Measurements from ENCODE around the gene ABHD16A. TPM values are rescaled to one million over a fixed set of nuclear protein-coding genes. Genes with fewer than 3 reads are reported as not detected.
A peak's percentile ranks its signal among the peaks of the same experiment; 100 is the strongest.

The ABHD16A gene
- total and polyA plus RNA-seq, 2 of the 13 experiments (the other 11 are each of a cell fraction or from before 2014, with no cell fraction given): 43.5 to 45.4 TPM

DNA sequence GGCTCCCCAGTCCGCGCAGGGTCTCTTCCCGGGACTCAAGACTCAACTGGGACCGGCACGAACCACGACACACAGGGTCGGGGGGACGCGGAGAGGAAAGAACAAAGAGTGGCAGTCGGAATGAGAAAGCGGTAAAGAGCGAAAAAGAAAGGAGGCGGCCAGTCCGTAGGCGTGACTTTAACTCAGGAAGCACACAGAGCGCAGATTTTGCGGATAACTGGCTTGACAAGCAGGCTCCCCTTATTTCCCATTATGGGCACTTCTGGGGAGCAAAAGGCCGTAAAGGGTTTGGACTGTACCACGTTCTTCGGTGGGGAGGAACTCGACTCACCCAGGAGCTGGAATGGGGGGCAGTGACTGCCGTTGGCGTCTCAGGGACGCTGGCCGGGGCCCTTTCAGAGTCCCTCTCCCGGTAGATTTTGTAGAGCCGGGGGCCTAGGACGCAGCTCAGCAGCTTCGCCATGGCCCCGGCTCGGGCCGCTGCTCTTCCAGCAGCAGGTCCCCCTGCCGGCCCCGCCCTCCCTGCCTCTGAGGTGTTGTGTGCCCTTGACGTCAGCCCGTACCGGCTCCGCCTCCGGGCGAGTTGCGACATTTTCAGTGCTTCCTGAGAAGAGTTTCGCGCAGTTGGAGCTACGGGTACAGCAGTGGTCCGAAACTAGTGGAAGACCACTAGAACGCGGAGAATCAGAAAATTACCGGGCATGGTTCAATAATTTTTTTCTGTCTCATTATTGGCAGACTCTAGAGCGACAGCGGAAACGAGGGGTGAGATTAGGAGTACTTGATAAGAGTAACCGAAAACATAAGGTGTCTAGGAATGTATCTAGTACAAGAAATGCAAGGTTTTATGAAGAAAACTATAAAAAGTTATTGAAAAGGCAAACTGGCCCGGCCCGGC, at the start of gene ABHD16A (continued):
- TF ChIP-seq, protein P1, sequence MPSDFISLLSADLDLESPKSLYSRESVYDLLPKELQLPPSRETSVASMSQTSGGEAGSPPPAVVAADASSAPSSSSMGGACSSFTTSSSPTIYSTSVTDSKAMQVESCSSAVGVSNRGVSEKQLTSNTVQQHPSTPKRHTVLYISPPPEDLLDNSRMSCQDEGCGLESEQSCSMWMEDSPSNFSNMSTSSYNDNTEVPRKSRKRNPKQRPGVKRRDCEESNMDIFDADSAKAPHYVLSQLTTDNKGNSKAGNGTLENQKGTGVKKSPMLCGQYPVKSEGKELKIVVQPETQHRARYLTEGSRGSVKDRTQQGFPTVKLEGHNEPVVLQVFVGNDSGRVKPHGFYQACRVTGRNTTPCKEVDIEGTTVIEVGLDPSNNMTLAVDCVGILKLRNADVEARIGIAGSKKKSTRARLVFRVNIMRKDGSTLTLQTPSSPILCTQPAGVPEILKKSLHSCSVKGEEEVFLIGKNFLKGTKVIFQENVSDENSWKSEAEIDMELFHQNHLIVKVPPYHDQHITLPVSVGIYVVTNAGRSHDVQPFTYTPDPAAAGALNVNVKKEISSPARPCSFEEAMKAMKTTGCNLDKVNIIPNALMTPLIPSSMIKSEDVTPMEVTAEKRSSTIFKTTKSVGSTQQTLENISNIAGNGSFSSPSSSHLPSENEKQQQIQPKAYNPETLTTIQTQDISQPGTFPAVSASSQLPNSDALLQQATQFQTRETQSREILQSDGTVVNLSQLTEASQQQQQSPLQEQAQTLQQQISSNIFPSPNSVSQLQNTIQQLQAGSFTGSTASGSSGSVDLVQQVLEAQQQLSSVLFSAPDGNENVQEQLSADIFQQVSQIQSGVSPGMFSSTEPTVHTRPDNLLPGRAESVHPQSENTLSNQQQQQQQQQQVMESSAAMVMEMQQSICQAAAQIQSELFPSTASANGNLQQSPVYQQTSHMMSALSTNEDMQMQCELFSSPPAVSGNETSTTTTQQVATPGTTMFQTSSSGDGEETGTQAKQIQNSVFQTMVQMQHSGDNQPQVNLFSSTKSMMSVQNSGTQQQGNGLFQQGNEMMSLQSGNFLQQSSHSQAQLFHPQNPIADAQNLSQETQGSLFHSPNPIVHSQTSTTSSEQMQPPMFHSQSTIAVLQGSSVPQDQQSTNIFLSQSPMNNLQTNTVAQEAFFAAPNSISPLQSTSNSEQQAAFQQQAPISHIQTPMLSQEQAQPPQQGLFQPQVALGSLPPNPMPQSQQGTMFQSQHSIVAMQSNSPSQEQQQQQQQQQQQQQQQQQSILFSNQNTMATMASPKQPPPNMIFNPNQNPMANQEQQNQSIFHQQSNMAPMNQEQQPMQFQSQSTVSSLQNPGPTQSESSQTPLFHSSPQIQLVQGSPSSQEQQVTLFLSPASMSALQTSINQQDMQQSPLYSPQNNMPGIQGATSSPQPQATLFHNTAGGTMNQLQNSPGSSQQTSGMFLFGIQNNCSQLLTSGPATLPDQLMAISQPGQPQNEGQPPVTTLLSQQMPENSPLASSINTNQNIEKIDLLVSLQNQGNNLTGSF (CRISPR knock-in tag; IDR thresholded peaks at IDR 0.05): no peak
- TF ChIP-seq ZNF484 (CRISPR knock-in tag; IDR thresholded peaks at IDR 0.05; ENCODE audit: borderline replicate concordance, low read depth) (no peak; the same call in 1 of the 2 replicates), ZNF335 (CRISPR knock-in tag; IDR thresholded peaks at IDR 0.05) (peak; percentile 96), GATAD1 (CRISPR knock-in tag; IDR thresholded peaks at IDR 0.05) (peak; percentile 89), NFKB2 (CRISPR knock-in tag; IDR thresholded peaks at IDR 0.05; ENCODE audit: borderline replicate concordance) (peak; percentile 60; the same call in 1 of the 2 replicates), DR1 (CRISPR knock-in tag; IDR thresholded peaks at IDR 0.05) (no peak; the same call in 1 of the 2 replicates), CEBPG (CRISPR knock-in tag; IDR thresholded peaks at IDR 0.05) (peak; percentile 100), TARDBP (CRISPR knock-in tag; IDR thresholded peaks at IDR 0.05) (peak; percentile 99), SMARCE1 (IDR thresholded peaks at IDR 0.05; ENCODE audit: borderline replicate concordance) (no peak), MEIS2 (CRISPR knock-in tag; IDR thresholded peaks at IDR 0.05) (peak; percentile 72; the same call in 1 of the 2 replicates), RFX3 (CRISPR knock-in tag; IDR thresholded peaks at IDR 0.05) (no peak)
- TF ChIP-seq, protein P2, sequence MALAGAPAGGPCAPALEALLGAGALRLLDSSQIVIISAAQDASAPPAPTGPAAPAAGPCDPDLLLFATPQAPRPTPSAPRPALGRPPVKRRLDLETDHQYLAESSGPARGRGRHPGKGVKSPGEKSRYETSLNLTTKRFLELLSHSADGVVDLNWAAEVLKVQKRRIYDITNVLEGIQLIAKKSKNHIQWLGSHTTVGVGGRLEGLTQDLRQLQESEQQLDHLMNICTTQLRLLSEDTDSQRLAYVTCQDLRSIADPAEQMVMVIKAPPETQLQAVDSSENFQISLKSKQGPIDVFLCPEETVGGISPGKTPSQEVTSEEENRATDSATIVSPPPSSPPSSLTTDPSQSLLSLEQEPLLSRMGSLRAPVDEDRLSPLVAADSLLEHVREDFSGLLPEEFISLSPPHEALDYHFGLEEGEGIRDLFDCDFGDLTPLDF (CRISPR knock-in tag; IDR thresholded peaks at IDR 0.05): peak; percentile 19; the same call in 1 of the 2 replicates
- TF ChIP-seq, protein P3, sequence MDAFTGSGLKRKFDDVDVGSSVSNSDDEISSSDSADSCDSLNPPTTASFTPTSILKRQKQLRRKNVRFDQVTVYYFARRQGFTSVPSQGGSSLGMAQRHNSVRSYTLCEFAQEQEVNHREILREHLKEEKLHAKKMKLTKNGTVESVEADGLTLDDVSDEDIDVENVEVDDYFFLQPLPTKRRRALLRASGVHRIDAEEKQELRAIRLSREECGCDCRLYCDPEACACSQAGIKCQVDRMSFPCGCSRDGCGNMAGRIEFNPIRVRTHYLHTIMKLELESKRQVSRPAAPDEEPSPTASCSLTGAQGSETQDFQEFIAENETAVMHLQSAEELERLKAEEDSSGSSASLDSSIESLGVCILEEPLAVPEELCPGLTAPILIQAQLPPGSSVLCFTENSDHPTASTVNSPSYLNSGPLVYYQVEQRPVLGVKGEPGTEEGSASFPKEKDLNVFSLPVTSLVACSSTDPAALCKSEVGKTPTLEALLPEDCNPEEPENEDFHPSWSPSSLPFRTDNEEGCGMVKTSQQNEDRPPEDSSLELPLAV (CRISPR knock-in tag; conservative IDR thresholded peaks at IDR 0.05; ENCODE audit: low read depth): no peak
- TF ChIP-seq, protein P4, sequence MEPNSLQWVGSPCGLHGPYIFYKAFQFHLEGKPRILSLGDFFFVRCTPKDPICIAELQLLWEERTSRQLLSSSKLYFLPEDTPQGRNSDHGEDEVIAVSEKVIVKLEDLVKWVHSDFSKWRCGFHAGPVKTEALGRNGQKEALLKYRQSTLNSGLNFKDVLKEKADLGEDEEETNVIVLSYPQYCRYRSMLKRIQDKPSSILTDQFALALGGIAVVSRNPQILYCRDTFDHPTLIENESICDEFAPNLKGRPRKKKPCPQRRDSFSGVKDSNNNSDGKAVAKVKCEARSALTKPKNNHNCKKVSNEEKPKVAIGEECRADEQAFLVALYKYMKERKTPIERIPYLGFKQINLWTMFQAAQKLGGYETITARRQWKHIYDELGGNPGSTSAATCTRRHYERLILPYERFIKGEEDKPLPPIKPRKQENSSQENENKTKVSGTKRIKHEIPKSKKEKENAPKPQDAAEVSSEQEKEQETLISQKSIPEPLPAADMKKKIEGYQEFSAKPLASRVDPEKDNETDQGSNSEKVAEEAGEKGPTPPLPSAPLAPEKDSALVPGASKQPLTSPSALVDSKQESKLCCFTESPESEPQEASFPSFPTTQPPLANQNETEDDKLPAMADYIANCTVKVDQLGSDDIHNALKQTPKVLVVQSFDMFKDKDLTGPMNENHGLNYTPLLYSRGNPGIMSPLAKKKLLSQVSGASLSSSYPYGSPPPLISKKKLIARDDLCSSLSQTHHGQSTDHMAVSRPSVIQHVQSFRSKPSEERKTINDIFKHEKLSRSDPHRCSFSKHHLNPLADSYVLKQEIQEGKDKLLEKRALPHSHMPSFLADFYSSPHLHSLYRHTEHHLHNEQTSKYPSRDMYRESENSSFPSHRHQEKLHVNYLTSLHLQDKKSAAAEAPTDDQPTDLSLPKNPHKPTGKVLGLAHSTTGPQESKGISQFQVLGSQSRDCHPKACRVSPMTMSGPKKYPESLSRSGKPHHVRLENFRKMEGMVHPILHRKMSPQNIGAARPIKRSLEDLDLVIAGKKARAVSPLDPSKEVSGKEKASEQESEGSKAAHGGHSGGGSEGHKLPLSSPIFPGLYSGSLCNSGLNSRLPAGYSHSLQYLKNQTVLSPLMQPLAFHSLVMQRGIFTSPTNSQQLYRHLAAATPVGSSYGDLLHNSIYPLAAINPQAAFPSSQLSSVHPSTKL (CRISPR knock-in tag; IDR thresholded peaks at IDR 0.05): peak; percentile 84
